ENCODE data around the gene FAM200A. TPM values are rescaled to one million over a fixed set of nuclear protein-coding genes. Genes with fewer than 3 reads are reported as not detected.

The FAM200A gene
- total RNA-seq (2022) (5.2 TPM in 2 replicates), Bru-seq, nascent RNA (percentile 71 among the genes with signal in this experiment), BruChase-seq, experiment 1, labeled RNA remaining after a 2-hour chase (percentile 79 among the genes with signal in this experiment), BruChase-seq, experiment 2, labeled RNA remaining after a 6-hour chase (percentile 62 among the genes with signal in this experiment)
- long read RNA-seq, transcript FAM200A-202 (2 exons, 2,480 nt), result major isoform, 11 of 14 reads
- long read RNA-seq, partial matches to known transcripts, result 0 of 14 reads
- long read RNA-seq, other reads (novel, unspliced or antisense), result 3 of 14 reads

DNA sequence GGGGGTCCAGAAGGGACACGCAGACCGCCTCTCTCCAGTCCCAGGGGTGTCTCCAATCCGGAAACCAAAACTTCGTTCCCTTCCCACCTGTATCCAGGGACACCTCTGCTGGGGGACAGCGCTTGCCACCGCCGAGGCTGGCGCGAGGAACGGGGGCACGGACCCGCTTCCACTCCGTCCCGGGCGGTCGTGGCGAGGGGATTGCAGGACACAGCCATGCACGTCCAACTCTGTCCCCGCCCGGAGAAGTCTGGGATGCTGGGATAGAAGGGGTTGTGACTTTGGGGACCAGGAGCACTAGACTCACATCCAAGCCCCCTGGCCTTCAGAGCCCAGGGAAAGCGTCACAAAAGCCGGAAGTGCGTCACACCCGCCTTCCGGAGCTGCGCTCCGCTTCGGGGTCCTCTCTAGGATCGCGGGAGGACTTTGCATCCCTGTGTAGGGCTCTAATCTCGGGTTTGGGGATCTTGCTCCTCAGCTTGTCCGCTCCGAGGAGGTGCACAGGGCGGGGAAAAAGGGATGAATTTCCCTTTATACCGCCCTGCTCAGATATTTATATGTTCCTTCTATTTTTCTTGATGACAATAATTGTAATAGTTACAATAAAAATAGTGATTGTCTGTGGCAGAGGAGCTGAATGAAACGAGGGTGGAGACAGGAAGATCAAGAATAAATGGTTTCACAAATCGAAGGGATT, at the start of gene FAM200A:
FAM200A (minus strand) TSS at position 348 of the 697 bp plus-strand sequence. CDS start 3,707 bp downstream, outside the sequence.
- H3K36me3 Mint-ChIP-seq (ENCODE audit: insufficient read depth, unreplicated experiment), result peaks cover 10% of the 10 kb centered on the region
- no peaks in the 10 kb centered on the region for H3K27me3 Mint-ChIP-seq (ENCODE audit: insufficient read depth, unreplicated experiment)
- Histone ChIP-seq H3K27me3 (replicated peaks; ENCODE audit: control insufficient read depth, insufficient read depth, low read length) (no peaks in the 10 kb centered on the region), H3K36me3 (ENCODE audit: control insufficient read depth, insufficient read depth, low read length) (no peaks in the 10 kb centered on the region; the same call in 1 of the 2 replicates), H3K4me1 (no peaks in the 10 kb centered on the region), H3K4me3 (ENCODE audit: low read depth, low read length) (peak within 1 kb of the TSS; percentile 62), H3K9me3 (no peaks in the 10 kb centered on the region)
- ChIA-PET POLR2A (interaction anchor here (0.7 to 1.2 kb wide), 2 partner anchors 47 to 65 kb away, joined by 3 to 4 read pairs; partner anchors contain the start of genes ZKSCAN5 and ZSCAN25), CTCF (interaction anchor here (1.1 kb wide), 1 partner anchor 29 kb away, joined by 3 read pairs; no protein-coding TSS in a partner anchor)
- peak; percentile 85 to 87 for DNase-seq
- H3K4me3 Mint-ChIP-seq (ENCODE audit: unreplicated experiment), result peak within 1 kb of the TSS; percentile 83
- TF ChIP-seq, protein P1, sequence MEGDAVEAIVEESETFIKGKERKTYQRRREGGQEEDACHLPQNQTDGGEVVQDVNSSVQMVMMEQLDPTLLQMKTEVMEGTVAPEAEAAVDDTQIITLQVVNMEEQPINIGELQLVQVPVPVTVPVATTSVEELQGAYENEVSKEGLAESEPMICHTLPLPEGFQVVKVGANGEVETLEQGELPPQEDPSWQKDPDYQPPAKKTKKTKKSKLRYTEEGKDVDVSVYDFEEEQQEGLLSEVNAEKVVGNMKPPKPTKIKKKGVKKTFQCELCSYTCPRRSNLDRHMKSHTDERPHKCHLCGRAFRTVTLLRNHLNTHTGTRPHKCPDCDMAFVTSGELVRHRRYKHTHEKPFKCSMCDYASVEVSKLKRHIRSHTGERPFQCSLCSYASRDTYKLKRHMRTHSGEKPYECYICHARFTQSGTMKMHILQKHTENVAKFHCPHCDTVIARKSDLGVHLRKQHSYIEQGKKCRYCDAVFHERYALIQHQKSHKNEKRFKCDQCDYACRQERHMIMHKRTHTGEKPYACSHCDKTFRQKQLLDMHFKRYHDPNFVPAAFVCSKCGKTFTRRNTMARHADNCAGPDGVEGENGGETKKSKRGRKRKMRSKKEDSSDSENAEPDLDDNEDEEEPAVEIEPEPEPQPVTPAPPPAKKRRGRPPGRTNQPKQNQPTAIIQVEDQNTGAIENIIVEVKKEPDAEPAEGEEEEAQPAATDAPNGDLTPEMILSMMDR (IDR thresholded peaks at IDR 0.05; ENCODE audit: insufficient read depth in 1 of 2, low read depth in 1 of 2, low read length in 1 of 2, severe bottlenecking in 1 of 2, unreplicated experiment in 1 of 2), result no peak
- BruUV-seq (replicated peaks), result no TSS peak
- peaks cover 7% of the 10 kb centered on the region for H3K4me1 Mint-ChIP-seq (ENCODE audit: low read depth, unreplicated experiment)
- H3K9me3 Mint-ChIP-seq (ENCODE audit: unreplicated experiment), result no peaks in the 10 kb centered on the region
- intact Hi-C loops (cut with micrococcal nuclease; ENCODE audit: unreplicated experiment), result loop anchor here (1.0 kb wide), 2 partner anchors 48 to 64 kb away; partner anchors contain the start of genes ZKSCAN5 and ZSCAN25
- H3K27ac Mint-ChIP-seq (ENCODE audit: unreplicated experiment), result peak within 1 kb of the TSS; percentile 84

DNA sequence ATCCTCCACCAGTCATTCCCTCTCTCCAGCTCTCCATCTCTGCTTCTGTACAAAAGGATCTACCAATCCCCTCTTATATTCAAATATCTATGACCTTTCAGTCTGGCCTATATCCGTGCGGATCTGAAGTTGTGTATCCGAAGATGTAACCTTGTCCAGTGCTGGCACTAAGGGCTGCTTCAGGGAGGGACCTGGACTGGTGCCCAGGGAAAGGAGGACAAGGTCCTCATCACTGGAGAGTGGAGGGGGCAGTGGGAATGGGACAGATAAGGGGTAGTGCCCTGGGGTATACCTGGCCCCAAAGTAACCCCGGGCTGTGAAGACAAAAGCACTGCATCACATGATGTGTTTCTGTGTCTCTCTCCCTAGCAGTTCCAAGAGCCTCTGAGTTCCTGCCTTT, 47.9 kb upstream of the FAM200A start:
- Histone ChIP-seq H3K36me3 (ENCODE audit: control insufficient read depth, insufficient read depth, low read length) (no peaks in the 10 kb centered on the region), H3K27me3 (replicated peaks; ENCODE audit: control insufficient read depth, insufficient read depth, low read length) (no peaks in the 10 kb centered on the region), H3K4me3 (ENCODE audit: low read depth, low read length) (no peak overlapping the region), H3K9me3 (no peaks in the 10 kb centered on the region), H3K4me1 (no peaks in the 10 kb centered on the region)
- Mint-ChIP-seq H3K27ac (ENCODE audit: unreplicated experiment) (no peak overlapping the region), H3K9me3 (ENCODE audit: unreplicated experiment) (no peaks in the 10 kb centered on the region), H3K36me3 (ENCODE audit: insufficient read depth, unreplicated experiment) (no peaks in the 10 kb centered on the region), H3K4me3 (ENCODE audit: unreplicated experiment) (no peak overlapping the region), H3K4me1 (ENCODE audit: low read depth, unreplicated experiment) (no peaks in the 10 kb centered on the region), H3K27me3 (ENCODE audit: insufficient read depth, unreplicated experiment) (no peaks in the 10 kb centered on the region)
- BruUV-seq (replicated peaks), result no TSS peak
- intact Hi-C loops (cut with micrococcal nuclease; ENCODE audit: unreplicated experiment), result no loop called here
- TF ChIP-seq, protein P1 (IDR thresholded peaks at IDR 0.05; ENCODE audit: insufficient read depth in 1 of 2, low read depth in 1 of 2, low read length in 1 of 2, severe bottlenecking in 1 of 2, unreplicated experiment in 1 of 2), result no peak
- DNase-seq, result no peak
- POLR2A ChIA-PET, result no interaction called here
- CTCF ChIA-PET, result no interaction called here

GRCh38 chr7:99597762-99598501, 46.0 kb upstream of the FAM200A start, which contains the start of gene TMEM225B:
TMEM225B (plus strand) TSS chr7:99598267; CDS start chr7:99604389, 6,122 bp downstream.
- no peaks in the 10 kb centered on the region for H3K9me3 ChIP-seq
- CTCF ChIA-PET, result no interaction called here
- H3K4me3 Mint-ChIP-seq (ENCODE audit: unreplicated experiment), result no peak within 1 kb of the TSS
- no TSS peak for BruUV-seq (replicated peaks)
- no peaks in the 10 kb centered on the region for H3K27me3 ChIP-seq (replicated peaks; ENCODE audit: control insufficient read depth, insufficient read depth, low read length)
- H3K27ac Mint-ChIP-seq (ENCODE audit: unreplicated experiment), result no peak within 1 kb of the TSS
- no peaks in the 10 kb centered on the region for H3K4me1 ChIP-seq
- DNase-seq, result no peak
- H3K4me3 ChIP-seq (ENCODE audit: low read depth, low read length), result no peak within 1 kb of the TSS
- H3K36me3 ChIP-seq (ENCODE audit: control insufficient read depth, insufficient read depth, low read length), result no peaks in the 10 kb centered on the region
- POLR2A ChIA-PET, result no interaction called here
- no peaks in the 10 kb centered on the region for H3K27me3 Mint-ChIP-seq (ENCODE audit: insufficient read depth, unreplicated experiment)
- no peaks in the 10 kb centered on the region for H3K36me3 Mint-ChIP-seq (ENCODE audit: insufficient read depth, unreplicated experiment)
- intact Hi-C loops (cut with micrococcal nuclease; ENCODE audit: unreplicated experiment), result no loop called here
- no peaks in the 10 kb centered on the region for H3K4me1 Mint-ChIP-seq (ENCODE audit: low read depth, unreplicated experiment)
- TF ChIP-seq, protein P1 (IDR thresholded peaks at IDR 0.05; ENCODE audit: insufficient read depth in 1 of 2, low read depth in 1 of 2, low read length in 1 of 2, severe bottlenecking in 1 of 2, unreplicated experiment in 1 of 2), result no peak
- no peaks in the 10 kb centered on the region for H3K9me3 Mint-ChIP-seq (ENCODE audit: unreplicated experiment)

Measured in Caco-2 (cell line).